K562 (cell line): ENCODE measurements around the gene IL10RB. TPM values are rescaled to one million over a fixed set of nuclear protein-coding genes. Genes with fewer than 3 reads are reported as not detected.

ENCODE experiments used
- CEBPG ChIP-seq, 3 experiments: fragments of 200-800 bp in 1 of 3; sonication (Bioruptor generic) in 1 of 3; sonication (generic) in 1 of 3; formaldehyde crosslinking in 1 of 3; IDR thresholded peaks in 2 of 3; conservative IDR thresholded peaks in 1 of 3; 2 replicates each; pipeline versions ENCODE4 v1.6.1 to v1.8.0; 2016 to 2022; ENCODE audit warnings: missing compliant biosample characterization in 2 of 3, missing genetic modification characterization in 2 of 3, mild to moderate bottlenecking in 1 of 3, missing genetic modification reagents in 1 of 3
- CUX1 ChIP-seq: fragments of 200-800 bp; sonication (Bioruptor generic); IDR thresholded peaks from 2 replicates; pipeline ENCODE4 v1.6.1; 2016; ENCODE audit warnings: missing genetic modification characterization, missing compliant biosample characterization
- ESRRA ChIP-seq: fragments of 450-650 bp; IDR thresholded peaks from 2 replicates; pipeline ENCODE4 v1.6.1; 2014; ENCODE audit warnings: low read depth, mild to moderate bottlenecking, moderate library complexity, borderline replicate concordance
- ETV1 ChIP-seq: fragments of 450-650 bp; conservative IDR thresholded peaks from 2 replicates; pipeline ENCODE4 v1.6.1; 2016; ENCODE audit warnings: missing genetic modification characterization, control low read depth, low read depth, missing compliant biosample characterization
- HDAC6 ChIP-seq: IDR thresholded peaks from 2 replicates; pipeline ENCODE4 v1.6.1; 2012; ENCODE audit warnings: low read depth, mild to moderate bottlenecking, control low read depth, inconsistent platforms, low read length, moderate library complexity
- HMBOX1 ChIP-seq: sonication (generic); IDR thresholded peaks from 2 replicates; pipeline ENCODE4 v1.6.1; 2016
- MXD1 ChIP-seq: fragments of 250-450 bp; sonication (Bioruptor Pico); IDR thresholded peaks from 2 replicates; pipeline ENCODE4 v1.8.0; 2021; ENCODE audit warnings: borderline replicate concordance, mild to moderate bottlenecking, moderate library complexity; ENCODE audit not compliant: poor library complexity, severe bottlenecking
- MYNN ChIP-seq, 2 experiments: sonication (generic); formaldehyde crosslinking in 1 of 2; IDR thresholded peaks; 2 replicates each; pipeline versions ENCODE4 v1.5.0 to v1.6.1; 2016 to 2020; ENCODE audit warnings: antibody characterized with exemption in 1 of 2, missing genetic modification reagents in 1 of 2
- PHB2 ChIP-seq: fragments of 450-650 bp; IDR thresholded peaks from 2 replicates; pipeline ENCODE4 v1.6.1; 2017; ENCODE audit warnings: low read depth
- RAD21 ChIP-seq, 2 experiments: fragments of 250-450 bp in 1 of 2; fragments of 450-650 bp in 1 of 2; sonication (Bioruptor Pico) in 1 of 2; formaldehyde crosslinking in 1 of 2; IDR thresholded peaks in 1 of 2; conservative IDR thresholded peaks in 1 of 2; 2 replicates each; pipeline versions ENCODE4 v1.4.0 to v1.8.0; 2020 to 2022; ENCODE audit warnings: mild to moderate bottlenecking in 2 of 2, moderate library complexity in 1 of 2
- ZBTB17 ChIP-seq: fragments of 450-650 bp; formaldehyde crosslinking; IDR thresholded peaks from 2 replicates; pipeline ENCODE4 v1.4.0; 2020; ENCODE audit warnings: mild to moderate bottlenecking
- ZBTB33 ChIP-seq: sonication (generic); formaldehyde crosslinking; IDR thresholded peaks from 2 replicates; pipeline ENCODE4 v1.8.1; 2023; ENCODE audit warnings: mild to moderate bottlenecking, missing genetic modification reagents
- ZNF695 ChIP-seq: fragments of 450-650 bp; formaldehyde crosslinking; IDR thresholded peaks from 2 replicates; pipeline ENCODE4 v1.4.0; 2020; ENCODE audit warnings: mild to moderate bottlenecking, moderate library complexity
- polyA plus RNA-seq, 8 experiments: library from polyadenylated mRNA; depleted of rRNA in 4 of 8; stranded (reverse) in 5 of 8; unstranded in 3 of 8; fragments of >200 nt; fragmentation: Nextera tagmentation in 2 of 8; fragmentation: Illumina TruSeq in 1 of 8; extraction: Ambion mirVana in 2 of 8; extraction: Trizol in 1 of 8; gene quantifications; 2 replicates each; pipeline versions ENCODE4 v1.2.1 to v1.2.3, GENCODE V29; 2011 to 2014; ENCODE audit warnings: inconsistent platforms in 1 of 8, missing spikeins in 1 of 8
- total RNA-seq, 7 experiments: library from RNA; depleted of rRNA in 6 of 7; stranded (reverse); fragments of >200 nt in 6 of 7; fragmentation: Illumina TruSeq in 2 of 7; extraction: Trizol in 2 of 7; gene quantifications; 2 replicates each; pipeline versions ENCODE4 v1.2.1 to v1.2.3, GENCODE V29; 2011 to 2021; ENCODE audit warnings: low replicate concordance in 1 of 7

IL10RB gene
- total and polyA plus RNA-seq, 9 of the 15 experiments (the other 6 are each of a cell fraction or from before 2014, with no cell fraction given) = 10.9 to 33.8 (median 23.0) TPM

- no peak for TF ChIP-seq ZNF695 (CRISPR knock-in tag)
- TF ChIP-seq HMBOX1 = peak; percentile 86
- TF ChIP-seq MYNN (IDR thresholded peaks at IDR 0.05) = no peak
- TF ChIP-seq MYNN (CRISPR knock-in tag; IDR thresholded peaks at IDR 0.05) = no peak
- TF ChIP-seq HDAC6 = no peak
- no peak for TF ChIP-seq ESRRA
- no peak for TF ChIP-seq ZBTB17
- no peak for TF ChIP-seq PHB2
- no peak for TF ChIP-seq CUX1 (CRISPR knock-in tag)
- TF ChIP-seq MXD1 (CRISPR knock-in tag) = no peak
- 0 out of 2 replicates have a peak, but pooled peaks have one; percentile 17 for TF ChIP-seq ETV1
- no peak for TF ChIP-seq CEBPG (CRISPR knock-in tag; IDR thresholded peaks at IDR 0.05)
- TF ChIP-seq CEBPG (tag; conservative IDR thresholded peaks at IDR 0.05 in 1 of 2, IDR thresholded peaks at IDR 0.05 in 1 of 2) = no peak
- TF ChIP-seq ZBTB33 (CRISPR knock-in tag) = no peak
- TF ChIP-seq RAD21 (CRISPR knock-in tag; conservative IDR thresholded peaks at IDR 0.05 in 1 of 2, IDR thresholded peaks at IDR 0.05 in 1 of 2) = peak in 1 of 2 experiments; percentile 37; a peak in 1 of 4 replicates
These were observed 33.7 kb upstream of the IL10RB start (continued) for GRCh38 chr21:33232291-33233034.
